GM12878 (cell line): ENCODE data around the gene PTBP1. TPM values are rescaled to one million over a fixed set of nuclear protein-coding genes. Genes with fewer than 3 reads are reported as not detected.
A peak's percentile ranks its signal among the peaks of the same experiment; 100 is the strongest.

Experiments used
- ATAC-seq: fragments of 200-7000 bp; cut with Tn5 transposase; 3 replicates; pipeline ENCODE4 v1.9.1; 2020; ENCODE audit warnings: mild to moderate bottlenecking, moderate library complexity
- BruUV-seq: library from RNA; stranded (reverse); fragments of 400-500 nt; replicated peaks from 2 replicates; lab custom pipeline; 2021; lab: Mats Ljungman, UMichigan
- CTCF ChIA-PET: fragments of 300-600 bp; sonication (Branson Sonifier 250); formaldehyde crosslinking; extraction: SDS; loops from one replicate; lab custom pipeline; 2021; ENCODE audit warnings: inconsistent platforms; lab: Yijun Ruan, JAX
- POLR2A ChIA-PET: fragments of 350-600 bp; formaldehyde crosslinking; extraction: SDS; loops from one replicate; lab custom pipeline; 2021; ENCODE audit warnings: inconsistent platforms; lab: Charles Lee
- RAD21 ChIA-PET: fragments of 300-600 bp; sonication (Branson Sonifier 250); formaldehyde crosslinking; loops from one replicate; lab custom pipeline; 2023; ENCODE audit warnings: antibody characterized with exemption; ENCODE audit not compliant: unreplicated experiment; lab: Charles Lee
- SMC1A ChIA-PET: fragments of 300-600 bp; sonication (Branson Sonifier 250); formaldehyde crosslinking; loops from one replicate; lab custom pipeline; 2023; ENCODE audit not compliant: unreplicated experiment, uncharacterized antibody; lab: Charles Lee
- DNase-seq: peaks from one replicate; pipeline ENCODE4 v3.0.0-alpha.2; 2011; ENCODE audit warnings: low read depth, low spot score
- FAIRE-seq: peaks from 3 replicates; lab custom pipeline; 2011; peaks lifted over from hg19 to GRCh38; lab: Jason Lieb, UNC
- H2AFZ ChIP-seq: 2 replicates; pipeline ENCODE4 v1.6.0; 2011; ENCODE audit warnings: low read depth, low read length, control low read depth; ENCODE audit not compliant: control insufficient read depth
- H3K27ac ChIP-seq: 2 replicates; pipeline ENCODE4 v1.5.1; 2011; ENCODE audit warnings: control low read depth; ENCODE audit not compliant: control insufficient read depth, insufficient read depth
- H3K27me3 ChIP-seq, 2 experiments: replicated peaks in 1 of 2; 2 replicates each; pipeline versions ENCODE4 v1.6.0 to v1.6.1; 2011; ENCODE audit warnings: low read length in 1 of 2; ENCODE audit not compliant: control insufficient read depth in 2 of 2, insufficient read depth in 2 of 2
- H3K36me3 ChIP-seq, 2 experiments: 2 replicates each; pipeline ENCODE4 v1.5.1; 2011; ENCODE audit warnings: low read length in 1 of 2; ENCODE audit not compliant: control insufficient read depth in 2 of 2, insufficient read depth in 2 of 2
- H3K4me1 ChIP-seq: 2 replicates; pipeline ENCODE4 v1.6.1; 2011; ENCODE audit warnings: mild to moderate bottlenecking, low read length, moderate library complexity, mixed read lengths; ENCODE audit not compliant: control insufficient read depth, insufficient read depth
- H3K4me2 ChIP-seq: 2 replicates; pipeline ENCODE4 v1.6.0; 2011; ENCODE audit warnings: control low read depth; ENCODE audit not compliant: control insufficient read depth, insufficient read depth
- H3K4me3 ChIP-seq: fragments of 200-600 bp; sonication (generic); 2 replicates; pipeline ENCODE4 v1.5.1; 2016
- H3K79me2 ChIP-seq: 2 replicates; pipeline ENCODE4 v1.6.0; 2011; ENCODE audit warnings: low read length; ENCODE audit not compliant: control insufficient read depth, insufficient read depth
- H3K9ac ChIP-seq: 2 replicates; pipeline ENCODE4 v1.8.0; 2011; ENCODE audit warnings: low read length, control low read depth, mixed read lengths; ENCODE audit not compliant: control insufficient read depth, insufficient read depth
- H3K9me3 ChIP-seq: replicated peaks from 3 replicates; pipeline ENCODE4 v1.5.1; 2011; ENCODE audit warnings: mild to moderate bottlenecking, low read length; ENCODE audit not compliant: control insufficient read depth, insufficient read depth
- H4K20me1 ChIP-seq: 2 replicates; pipeline ENCODE4 v1.6.0; 2011; ENCODE audit not compliant: control insufficient read depth, insufficient read depth
- HDAC2 ChIP-seq: fragments of 200-600 bp; sonication (generic); IDR thresholded peaks from 2 replicates; pipeline ENCODE4 v1.6.1; 2017
- MLLT1 ChIP-seq: fragments of 450-650 bp; IDR thresholded peaks from 2 replicates; pipeline ENCODE4 v1.6.1; 2016; ENCODE audit warnings: mild to moderate bottlenecking
- POLR2A ChIP-seq: IDR thresholded peaks from 2 replicates; pipeline ENCODE4 v1.6.1; 2011; ENCODE audit warnings: low read depth, mild to moderate bottlenecking, low read length
- POLR2AphosphoS5 ChIP-seq: IDR thresholded peaks from 2 replicates; pipeline ENCODE4 v1.6.1; 2011; ENCODE audit warnings: mild to moderate bottlenecking, low read length, inconsistent platforms
- POU2F2 ChIP-seq: IDR thresholded peaks from 3 replicates; pipeline ENCODE4 v1.6.1; 2011; ENCODE audit warnings: low read depth, mild to moderate bottlenecking, low read length, borderline replicate concordance
- RELA ChIP-seq: fragments of 450-650 bp; IDR thresholded peaks from 2 replicates; pipeline ENCODE4 v1.8.0; 2014; ENCODE audit warnings: borderline replicate concordance; ENCODE audit not compliant: partially characterized antibody
- ZBTB33 ChIP-seq: fragments of 450-650 bp; IDR thresholded peaks from 2 replicates; pipeline ENCODE4 v1.6.1; 2017; ENCODE audit warnings: mild to moderate bottlenecking
- WGBS: methylation state at CpG from one replicate; pipeline ENCODE4 v1.1.6; 2016; ENCODE audit warnings: low lambda C conversion rate; ENCODE audit not compliant: insufficient replicate concordance, insufficient coverage; ENCODE audit errors: missing lambda C conversion rate; 5-methylcytosine and 5-hydroxymethylcytosine counted together
- in situ Hi-C: fragments of 300-500 bp; cut with MboI; formaldehyde crosslinking; loops from 9 replicates; pipeline ENCODE4 v1.14.3; 2018; ENCODE audit warnings: mixed read lengths
- intact Hi-C: fragments of 100-400 bp; cut with micrococcal nuclease; formaldehyde crosslinking; loops from one replicate; pipeline ENCODE4 v1.14.2; 2022; ENCODE audit not compliant: unreplicated experiment
- polyA plus RNA-seq, 11 experiments: library from polyadenylated mRNA; depleted of rRNA in 4 of 11; unstranded in 6 of 11; stranded (reverse) in 5 of 11; fragments of >200 nt; fragmentation: Nextera tagmentation in 4 of 11; fragmentation: Illumina TruSeq in 1 of 11; extraction: Ambion mirVana in 4 of 11; extraction: Trizol in 1 of 11; gene quantifications; 1 replicate in 1 of 11; 2 replicates in 10 of 11; pipeline versions ENCODE4 v1.2.1 to v1.2.3, GENCODE V29; 2011 to 2016; ENCODE audit warnings: inconsistent platforms in 2 of 11, missing spikeins in 2 of 11, low read depth in 1 of 11
- total RNA-seq, 4 experiments: library from RNA; depleted of rRNA in 3 of 4; stranded (reverse); fragments of >200 nt in 3 of 4; fragmentation: Illumina TruSeq in 1 of 4; extraction: Trizol in 1 of 4; gene quantifications; 2 replicates each; pipeline versions ENCODE4 v1.2.1 to v1.2.3, GENCODE V29; 2013 to 2021

The PTBP1 gene
- total and polyA plus RNA-seq, 10 of the 15 experiments (the other 5 are each of a cell fraction or from before 2014, with no cell fraction given): 13.1 to 532 (median 217) TPM

GRCh38 chr19:812049-812746, 14.9 kb downstream of the PTBP1 start:
- FAIRE-seq (no peak), DNase-seq (no peak), ATAC-seq (no peak)
- Histone ChIP-seq H3K36me3 (peaks cover 25 to 30% of the 10 kb centered on the region in 2 experiments; a peak in 3 of 4 replicates), H3K4me2 (no peak overlapping the region), H3K27ac (no peak overlapping the region), H3K4me1 (no peaks in the 10 kb centered on the region), H3K79me2 (no peaks in the 10 kb centered on the region; the same call in 1 of the 2 replicates), H4K20me1 (no peaks in the 10 kb centered on the region; the same call in 1 of the 2 replicates), H3K9ac (no peak overlapping the region), H3K27me3 (no peaks in the 10 kb centered on the region), H2AFZ (no peak overlapping the region), H3K9me3 (no peaks in the 10 kb centered on the region; the same call in 2 of the 3 replicates), H3K4me3 (no peak overlapping the region)
- TF ChIP-seq RELA: no peak
- no peak for TF ChIP-seq HDAC2
- TF ChIP-seq POLR2AphosphoS5: peak; percentile 84; the same call in 1 of the 2 replicates
- TF ChIP-seq MLLT1: no peak
- peak; percentile 41; the same call in 1 of the 3 replicates for TF ChIP-seq POU2F2
- TF ChIP-seq POLR2A: peak; percentile 13; the same call in 1 of the 2 replicates
- TF ChIP-seq ZBTB33: 0 out of 2 replicates have a peak, but pooled peaks have one; percentile 55
- 99% methylated on average over 46 of the region's 80 CpGs for WGBS
- in situ Hi-C loops (no loop called here), intact Hi-C loops (no loop called here)
- CTCF ChIA-PET: no interaction called here
- no TSS peak for BruUV-seq
- SMC1A ChIA-PET: no interaction called here
- POLR2A ChIA-PET: no interaction called here
- RAD21 ChIA-PET: no interaction called here
